ENCODE measurements around the gene MMD2. TPM values are rescaled to one million over a fixed set of nuclear protein-coding genes. Genes with fewer than 3 reads are reported as not detected.

Gene MMD2
- total RNA-seq, 1 experiment from 2014 or later = not detected

GRCh38 chr7:4948402-4948801, 10.6 kb downstream of the MMD2 start:
- no peaks in the 10 kb centered on the region for H3K79me2 ChIP-seq (ENCODE audit: low read length)
- no peak overlapping the region for H3K9ac ChIP-seq (ENCODE audit: low read length)
- BruUV-seq (replicated peaks) = no TSS peak
- 0 out of 2 replicates have a peak, but pooled peaks cover 5% of the 10 kb centered on the region for H3K27me3 ChIP-seq (ENCODE audit: low read length)
- no peaks in the 10 kb centered on the region for H3K4me1 ChIP-seq (ENCODE audit: insufficient read depth, low read length)
- no peak overlapping the region for H3K4me3 ChIP-seq (ENCODE audit: low read length)
- no peak overlapping the region for H2AFZ ChIP-seq (ENCODE audit: low read length)
- DNase-seq (no peak), ATAC-seq (no peak)
- ChIA-PET CTCF (no interaction called here), POLR2A (ENCODE audit: unreplicated experiment) (no interaction called here)
- no peaks in the 10 kb centered on the region for H3K9me2 ChIP-seq (replicated peaks; ENCODE audit: low read length)
- H3K36me3 ChIP-seq (ENCODE audit: low read depth, low read length) = no peaks in the 10 kb centered on the region
- H3K9me3 ChIP-seq (ENCODE audit: low read length) = no peaks in the 10 kb centered on the region
- H3K27ac ChIP-seq (ENCODE audit: low read length) = no peak overlapping the region
- H3F3A ChIP-seq (ENCODE audit: low read length, unreplicated experiment) = no peaks in the 10 kb centered on the region
- H3K4me2 ChIP-seq (ENCODE audit: low read length) = no peak overlapping the region
- no peaks in the 10 kb centered on the region for H4K20me1 ChIP-seq (ENCODE audit: low read length)
- intact Hi-C loops (cut with micrococcal nuclease) = no loop called here
- TF ChIP-seq EZH2 (IDR thresholded peaks at IDR 0.05; ENCODE audit: low read length, unreplicated experiment) (no peak), EZH2phosphoT487 (IDR thresholded peaks at IDR 0.05; ENCODE audit: borderline replicate concordance, low read length) (no peak), CTCF (conservative IDR thresholded peaks at IDR 0.05; ENCODE audit: low read depth, low read length) (no peak)

GRCh38 chr7:4945949-4946348, 13.0 kb downstream of the MMD2 start:
- ChIA-PET CTCF (no interaction called here), POLR2A (ENCODE audit: unreplicated experiment) (no interaction called here)
- Histone ChIP-seq H3K4me1 (ENCODE audit: insufficient read depth, low read length) (no peaks in the 10 kb centered on the region), H2AFZ (ENCODE audit: low read length) (no peak overlapping the region), H4K20me1 (ENCODE audit: low read length) (no peaks in the 10 kb centered on the region), H3K36me3 (ENCODE audit: low read depth, low read length) (no peaks in the 10 kb centered on the region), H3K4me3 (ENCODE audit: low read length) (no peak overlapping the region), H3K9ac (ENCODE audit: low read length) (no peak overlapping the region), H3K9me3 (ENCODE audit: low read length) (no peaks in the 10 kb centered on the region), H3K9me2 (replicated peaks; ENCODE audit: low read length) (no peaks in the 10 kb centered on the region), H3K27ac (ENCODE audit: low read length) (no peak overlapping the region), H3K4me2 (ENCODE audit: low read length) (no peak overlapping the region), H3F3A (ENCODE audit: low read length, unreplicated experiment) (no peaks in the 10 kb centered on the region), H3K79me2 (ENCODE audit: low read length) (no peaks in the 10 kb centered on the region), H3K27me3 (ENCODE audit: low read length) (0 out of 2 replicates have a peak, but pooled peaks cover 5% of the 10 kb centered on the region)
- intact Hi-C loops (cut with micrococcal nuclease) = no loop called here
- BruUV-seq (replicated peaks) = no TSS peak
- no peak for ATAC-seq
- no peak for DNase-seq
- no peak for TF ChIP-seq EZH2 (IDR thresholded peaks at IDR 0.05; ENCODE audit: low read length, unreplicated experiment)

GRCh38 chr7:4944939-4945338, 14.0 kb downstream of the MMD2 start:
- ChIA-PET POLR2A (ENCODE audit: unreplicated experiment) (no interaction called here), CTCF (no interaction called here)
- no peaks in the 10 kb centered on the region for H3K79me2 ChIP-seq (ENCODE audit: low read length)
- H3F3A ChIP-seq (ENCODE audit: low read length, unreplicated experiment) = no peaks in the 10 kb centered on the region
- DNase-seq (no peak), ATAC-seq (no peak)
- H3K27ac ChIP-seq (ENCODE audit: low read length) = no peak overlapping the region
- no peak overlapping the region for H2AFZ ChIP-seq (ENCODE audit: low read length)
- H3K9me3 ChIP-seq (ENCODE audit: low read length) = no peaks in the 10 kb centered on the region
- intact Hi-C loops (cut with micrococcal nuclease) = no loop called here
- H3K36me3 ChIP-seq (ENCODE audit: low read depth, low read length) = no peaks in the 10 kb centered on the region
- H3K9me2 ChIP-seq (replicated peaks; ENCODE audit: low read length) = no peaks in the 10 kb centered on the region
- BruUV-seq (replicated peaks) = no TSS peak
- H3K4me2 ChIP-seq (ENCODE audit: low read length) = no peak overlapping the region
- 0 out of 2 replicates have a peak, but pooled peaks cover 5% of the 10 kb centered on the region for H3K27me3 ChIP-seq (ENCODE audit: low read length)
- H4K20me1 ChIP-seq (ENCODE audit: low read length) = no peaks in the 10 kb centered on the region
- TF ChIP-seq CTCF (conservative IDR thresholded peaks at IDR 0.05; ENCODE audit: low read depth, low read length) (no peak), EZH2phosphoT487 (IDR thresholded peaks at IDR 0.05; ENCODE audit: borderline replicate concordance, low read length) (no peak), EZH2 (IDR thresholded peaks at IDR 0.05; ENCODE audit: low read length, unreplicated experiment) (no peak)
- no peaks in the 10 kb centered on the region for H3K4me1 ChIP-seq (ENCODE audit: insufficient read depth, low read length)
- no peak overlapping the region for H3K9ac ChIP-seq (ENCODE audit: low read length)
- H3K4me3 ChIP-seq (ENCODE audit: low read length) = no peak overlapping the region
